Activated B cell treated with CpG ODN at 0.5 μM for 24 hours (primary cell): ENCODE data around the gene KRT27. TPM values are rescaled to one million over a fixed set of nuclear protein-coding genes. Genes with fewer than 3 reads are reported as not detected.
"Not testable (repeated sequence)": the region's sequence is repeated elsewhere in the genome, so short reads cannot be mapped to it uniquely, and the experiment has no call there.

Experiments used
- ATAC-seq: fragments of 200-7000 bp; cut with Tn5 transposase; one replicate; pipeline ENCODE4 v1.10.0; 2021; ENCODE audit warnings: low read depth, mild to moderate bottlenecking, moderate library complexity
- CTCF ChIA-PET: fragments of 350-600 bp; sonication (Branson Sonifier 250); formaldehyde crosslinking; loops from one replicate; lab custom pipeline; 2021; ENCODE audit warnings: antibody characterized with exemption; lab: Charles Lee
- POLR2A ChIA-PET: fragments of 350-600 bp; sonication (Branson Sonifier 250); formaldehyde crosslinking; loops from one replicate; lab custom pipeline; 2021; ENCODE audit warnings: antibody characterized with exemption; lab: Charles Lee
- DNase-seq: peaks from one replicate; pipeline ENCODE4 v3.0.0; 2022
- H3K27ac Mint-ChIP-seq: one replicate; pipeline ENCODE4 v1.8.0; 2020; ENCODE audit warnings: mixed read lengths
- H3K27me3 Mint-ChIP-seq: one replicate; pipeline ENCODE4 v1.8.0; 2021; ENCODE audit warnings: mixed read lengths
- H3K36me3 Mint-ChIP-seq: one replicate; pipeline ENCODE4 v1.8.0; 2021; ENCODE audit warnings: low read depth, mixed read lengths
- H3K4me1 Mint-ChIP-seq: one replicate; pipeline ENCODE4 v1.8.0; 2021; ENCODE audit warnings: mixed read lengths
- H3K4me3 Mint-ChIP-seq: one replicate; pipeline ENCODE4 v1.8.0; 2020; ENCODE audit warnings: mild to moderate bottlenecking, mixed read lengths
- H3K9me3 Mint-ChIP-seq: one replicate; pipeline ENCODE4 v1.8.0; 2020; ENCODE audit warnings: mixed read lengths
- intact Hi-C: fragments of 100-400 bp; cut with micrococcal nuclease; formaldehyde crosslinking; loops from one replicate; pipeline ENCODE4 v1.15.1; 2024
- total RNA-seq: library from RNA; stranded (reverse); gene quantifications from 2 replicates; pipeline ENCODE4 v1.2.3, GENCODE V29; 2022
- TF ChIP-seq, protein P1 (sequence below): fragments of 200-600 bp; IDR thresholded peaks from one replicate; pipeline ENCODE4 v1.8.0; 2022; ENCODE audit warnings: antibody characterized with exemption, mild to moderate bottlenecking

KRT27 gene
- total RNA-seq, 1 donor from 2014 or later, result not detected

DNA sequence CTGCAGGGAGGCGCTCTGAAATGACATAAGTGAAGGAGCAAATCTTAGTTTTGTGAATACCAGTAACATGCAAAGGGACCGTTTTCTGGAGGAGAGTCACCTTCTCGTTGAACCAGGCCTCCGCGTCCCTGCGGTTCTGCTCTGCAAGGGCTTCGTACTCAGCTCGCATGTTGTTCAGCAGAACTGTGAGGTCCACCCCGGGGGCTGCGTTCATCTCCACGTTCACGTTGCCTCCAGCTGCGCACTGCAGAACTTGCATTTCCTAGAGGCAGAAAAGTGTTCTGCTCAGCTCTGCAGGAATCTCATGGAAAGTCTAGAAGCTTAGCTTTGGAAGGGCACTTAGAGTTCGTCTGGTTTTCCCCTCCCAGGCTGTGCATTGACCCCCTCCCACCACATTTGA, 31.3 kb downstream of the KRT27 start:
- H3K36me3 Mint-ChIP-seq, result no peaks in the 10 kb centered on the region
- H3K9me3 Mint-ChIP-seq, result peaks cover 3% of the 10 kb centered on the region
- TF ChIP-seq, protein P1, sequence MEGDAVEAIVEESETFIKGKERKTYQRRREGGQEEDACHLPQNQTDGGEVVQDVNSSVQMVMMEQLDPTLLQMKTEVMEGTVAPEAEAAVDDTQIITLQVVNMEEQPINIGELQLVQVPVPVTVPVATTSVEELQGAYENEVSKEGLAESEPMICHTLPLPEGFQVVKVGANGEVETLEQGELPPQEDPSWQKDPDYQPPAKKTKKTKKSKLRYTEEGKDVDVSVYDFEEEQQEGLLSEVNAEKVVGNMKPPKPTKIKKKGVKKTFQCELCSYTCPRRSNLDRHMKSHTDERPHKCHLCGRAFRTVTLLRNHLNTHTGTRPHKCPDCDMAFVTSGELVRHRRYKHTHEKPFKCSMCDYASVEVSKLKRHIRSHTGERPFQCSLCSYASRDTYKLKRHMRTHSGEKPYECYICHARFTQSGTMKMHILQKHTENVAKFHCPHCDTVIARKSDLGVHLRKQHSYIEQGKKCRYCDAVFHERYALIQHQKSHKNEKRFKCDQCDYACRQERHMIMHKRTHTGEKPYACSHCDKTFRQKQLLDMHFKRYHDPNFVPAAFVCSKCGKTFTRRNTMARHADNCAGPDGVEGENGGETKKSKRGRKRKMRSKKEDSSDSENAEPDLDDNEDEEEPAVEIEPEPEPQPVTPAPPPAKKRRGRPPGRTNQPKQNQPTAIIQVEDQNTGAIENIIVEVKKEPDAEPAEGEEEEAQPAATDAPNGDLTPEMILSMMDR, result no peak
- DNase-seq, result no peak
- intact Hi-C loops, result no loop called here
- ChIA-PET CTCF (no interaction called here), POLR2A (no interaction called here)
- H3K27ac Mint-ChIP-seq, result no peak overlapping the region
- H3K4me3 Mint-ChIP-seq, result no peak overlapping the region
- H3K27me3 Mint-ChIP-seq, result peaks cover 41% of the 10 kb centered on the region
- no peak for ATAC-seq
- no peaks in the 10 kb centered on the region for H3K4me1 Mint-ChIP-seq

DNA sequence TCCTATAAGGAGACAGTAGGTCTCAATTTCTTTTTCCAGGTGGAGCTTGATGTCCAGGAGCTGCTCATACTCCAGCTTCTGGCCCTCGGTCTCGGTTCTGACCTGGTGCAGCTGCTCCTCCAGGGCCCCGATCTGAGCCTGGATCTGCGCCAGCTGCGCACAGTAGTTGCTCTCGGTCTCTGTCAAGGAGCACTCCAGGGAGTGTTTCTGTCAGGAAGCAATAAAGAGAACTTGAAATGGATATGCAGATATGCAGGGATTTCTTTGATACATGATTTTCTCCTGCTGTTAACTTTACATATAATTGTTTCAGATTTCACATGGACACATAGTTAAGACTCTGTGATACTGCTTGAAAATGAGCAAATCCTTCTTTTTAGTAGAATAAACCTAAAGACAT, 32.0 kb downstream of the KRT27 start:
- Mint-ChIP-seq H3K9me3 (peaks cover 3% of the 10 kb centered on the region), H3K36me3 (no peaks in the 10 kb centered on the region), H3K4me1 (no peaks in the 10 kb centered on the region), H3K4me3 (no peak overlapping the region), H3K27me3 (peaks cover 44% of the 10 kb centered on the region), H3K27ac (no peak overlapping the region)
- TF ChIP-seq, protein P1, result no peak
- no peak for ATAC-seq
- DNase-seq, result no peak
- intact Hi-C loops, result no loop called here
- ChIA-PET CTCF (no interaction called here), POLR2A (interaction anchor here (0.7 kb wide), 1 partner anchor 827 kb away, joined by 3 read pairs; no protein-coding TSS in a partner anchor)

DNA sequence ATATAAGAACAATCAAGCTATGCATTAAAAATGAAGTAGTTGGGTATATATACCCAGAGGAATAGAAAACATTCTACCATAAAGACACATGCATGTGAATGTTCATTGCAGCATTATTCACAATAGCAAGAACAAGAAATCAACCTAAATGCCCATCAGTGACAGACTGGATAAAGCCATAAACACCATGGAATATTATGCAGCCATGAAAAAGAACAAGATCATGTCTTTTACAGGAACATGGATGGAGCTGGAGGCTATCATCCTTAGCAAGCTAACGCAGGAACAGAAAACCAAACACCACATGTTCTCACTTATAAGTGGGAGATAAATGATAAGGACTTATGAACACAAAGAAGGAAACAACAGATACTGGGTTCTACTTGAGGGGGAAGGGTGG, 33.7 kb downstream of the KRT27 start:
- H3K27ac Mint-ChIP-seq, H3K4me3 Mint-ChIP-seq, H3K9me3 Mint-ChIP-seq, ATAC-seq, H3K36me3 Mint-ChIP-seq, CTCF ChIA-PET, intact Hi-C loops, POLR2A ChIA-PET, DNase-seq, H3K4me1 Mint-ChIP-seq: not testable (repeated sequence)
- peaks cover 50% of the 10 kb centered on the region for H3K27me3 Mint-ChIP-seq

DNA sequence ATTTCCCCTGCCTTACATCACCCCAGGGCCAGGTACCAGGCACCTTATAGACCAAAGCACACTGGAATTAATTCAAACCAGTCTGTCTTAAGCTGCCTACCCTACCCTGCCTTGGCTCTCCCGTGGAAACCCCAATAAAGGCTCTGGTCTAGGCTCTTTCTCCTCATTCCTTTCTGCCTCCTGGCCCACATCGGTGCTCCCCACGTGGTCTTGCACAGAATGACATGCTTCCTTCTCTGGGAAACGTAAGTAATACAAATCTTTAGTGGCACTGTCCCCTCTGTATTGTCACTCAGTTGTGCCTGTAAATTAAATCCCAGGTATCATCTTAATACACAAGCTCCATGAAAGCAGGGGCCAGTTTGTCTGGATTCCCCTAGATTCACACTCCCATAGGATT, 43.8 kb downstream of the KRT27 start:
- Mint-ChIP-seq H3K4me3 (no peak overlapping the region), H3K9me3 (peaks cover 3% of the 10 kb centered on the region), H3K27ac (no peak overlapping the region), H3K36me3 (peaks cover 3% of the 10 kb centered on the region), H3K27me3 (peaks cover 24% of the 10 kb centered on the region), H3K4me1 (no peaks in the 10 kb centered on the region)
- no peak for ATAC-seq
- TF ChIP-seq, protein P1, result no peak
- intact Hi-C loops, result no loop called here
- ChIA-PET POLR2A (no interaction called here), CTCF (no interaction called here)
- DNase-seq, result no peak

DNA sequence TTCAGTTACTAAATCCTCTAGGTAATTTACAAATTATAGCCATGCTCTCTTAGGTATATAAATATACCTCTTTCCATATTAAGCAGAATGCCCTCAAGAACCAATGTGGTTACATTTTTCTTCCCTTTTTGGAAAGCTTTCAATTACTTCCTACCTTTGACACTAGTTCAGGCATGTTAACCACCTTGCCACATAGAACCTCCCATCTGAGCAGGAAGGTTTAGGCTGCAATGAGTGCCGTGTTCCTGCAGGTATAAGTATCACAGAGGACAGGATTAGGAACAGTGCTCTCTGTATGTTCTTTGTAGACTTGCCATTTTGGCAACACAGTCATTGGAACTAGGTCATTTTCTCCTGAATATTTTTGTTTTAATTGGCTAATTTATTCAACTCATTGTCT, 47.3 kb downstream of the KRT27 start:
- no peak for ATAC-seq
- POLR2A ChIA-PET, result interaction anchor here (0.6 kb wide), 1 partner anchor 870 kb away, joined by 3 read pairs; no protein-coding TSS in a partner anchor
- intact Hi-C loops, result no loop called here
- no peak for DNase-seq
- no peaks in the 10 kb centered on the region for H3K36me3 Mint-ChIP-seq
- no peaks in the 10 kb centered on the region for H3K9me3 Mint-ChIP-seq
- TF ChIP-seq, protein P1, result no peak
- peaks cover 1% of the 10 kb centered on the region for H3K4me1 Mint-ChIP-seq
- H3K27ac Mint-ChIP-seq, result no peak overlapping the region
- H3K4me3 Mint-ChIP-seq, result no peak overlapping the region
- CTCF ChIA-PET, result no interaction called here
- H3K27me3 Mint-ChIP-seq, result peaks cover 8% of the 10 kb centered on the region

DNA sequence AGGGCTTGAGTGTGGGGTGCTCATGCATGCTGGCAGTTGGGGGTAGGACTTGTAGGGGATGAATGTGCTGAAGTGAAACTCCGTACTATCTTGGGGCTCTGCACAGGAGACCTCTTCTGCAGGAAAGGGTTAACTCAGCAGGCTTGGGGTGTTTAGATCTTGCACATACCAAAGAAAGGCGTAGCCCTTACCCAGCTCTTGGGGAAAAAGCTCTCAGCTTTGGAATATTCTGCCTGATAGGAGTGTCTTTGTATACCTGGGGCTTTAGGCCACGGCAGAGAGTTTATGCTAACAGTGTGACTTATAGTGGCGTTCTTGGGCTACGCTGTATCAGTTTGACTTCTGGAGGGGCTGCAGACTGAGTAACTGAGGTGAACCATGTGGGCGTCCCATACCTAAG, 48.3 kb downstream of the KRT27 start:
- POLR2A ChIA-PET, result no interaction called here
- Mint-ChIP-seq H3K27me3 (peaks cover 7% of the 10 kb centered on the region), H3K4me3 (no peak overlapping the region), H3K27ac (no peak overlapping the region), H3K9me3 (no peaks in the 10 kb centered on the region), H3K4me1 (peaks cover 4% of the 10 kb centered on the region), H3K36me3 (no peaks in the 10 kb centered on the region)
- ATAC-seq (no peak), DNase-seq (no peak)
- intact Hi-C loops, result no loop called here
- CTCF ChIA-PET, result no interaction called here
- TF ChIP-seq, protein P1, result no peak
